Astrocyte of the spinal cord (primary cell): ENCODE data around the gene ST6GAL1.

ENCODE experiments used
- DNase-seq: peaks from one replicate; pipeline ENCODE4 v3.0.0; 2011; ENCODE audit warnings: low read depth, low spot score
- H3K4me3 ChIP-seq: 2 replicates; pipeline ENCODE4 v1.5.1; 2011; ENCODE audit warnings: low read depth, mild to moderate bottlenecking, low read length, moderate library complexity
- in situ Hi-C: cut with HindIII; loops from 2 replicates; pipeline ENCODE4 v1.10.0; 2017; ENCODE audit warnings: low sequenced_read_pairs
- TF ChIP-seq, protein P1 (sequence below): IDR thresholded peaks from 2 replicates; pipeline ENCODE4 v1.5.1; 2012; ENCODE audit warnings: low read depth, mild to moderate bottlenecking, low read length, inconsistent platforms

ST6GAL1 gene

DNA sequence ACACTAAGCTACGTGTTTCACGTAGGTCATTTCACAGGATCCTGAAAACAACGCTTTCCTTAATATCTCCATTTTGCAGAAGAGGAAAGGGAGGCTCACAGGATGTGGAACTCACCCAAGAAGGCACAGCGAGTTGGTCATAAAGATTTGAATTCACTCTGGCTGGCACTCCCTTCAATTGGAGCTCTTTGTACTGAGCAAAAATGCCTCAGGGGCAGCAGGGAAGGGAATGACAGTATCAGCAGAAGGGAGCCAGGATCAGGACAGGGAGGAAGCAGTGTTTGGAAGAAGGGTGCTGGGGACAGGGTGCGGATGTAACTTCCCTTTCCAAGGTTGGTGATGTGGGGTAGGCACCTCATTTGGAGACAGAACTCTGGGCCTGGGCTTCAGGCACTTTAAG, 1.1 kb upstream of the ST6GAL1 start:
- in situ Hi-C loops = no loop called here
- no peak for DNase-seq
- TF ChIP-seq, protein P1, sequence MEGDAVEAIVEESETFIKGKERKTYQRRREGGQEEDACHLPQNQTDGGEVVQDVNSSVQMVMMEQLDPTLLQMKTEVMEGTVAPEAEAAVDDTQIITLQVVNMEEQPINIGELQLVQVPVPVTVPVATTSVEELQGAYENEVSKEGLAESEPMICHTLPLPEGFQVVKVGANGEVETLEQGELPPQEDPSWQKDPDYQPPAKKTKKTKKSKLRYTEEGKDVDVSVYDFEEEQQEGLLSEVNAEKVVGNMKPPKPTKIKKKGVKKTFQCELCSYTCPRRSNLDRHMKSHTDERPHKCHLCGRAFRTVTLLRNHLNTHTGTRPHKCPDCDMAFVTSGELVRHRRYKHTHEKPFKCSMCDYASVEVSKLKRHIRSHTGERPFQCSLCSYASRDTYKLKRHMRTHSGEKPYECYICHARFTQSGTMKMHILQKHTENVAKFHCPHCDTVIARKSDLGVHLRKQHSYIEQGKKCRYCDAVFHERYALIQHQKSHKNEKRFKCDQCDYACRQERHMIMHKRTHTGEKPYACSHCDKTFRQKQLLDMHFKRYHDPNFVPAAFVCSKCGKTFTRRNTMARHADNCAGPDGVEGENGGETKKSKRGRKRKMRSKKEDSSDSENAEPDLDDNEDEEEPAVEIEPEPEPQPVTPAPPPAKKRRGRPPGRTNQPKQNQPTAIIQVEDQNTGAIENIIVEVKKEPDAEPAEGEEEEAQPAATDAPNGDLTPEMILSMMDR = no peak
- no peak overlapping the region for H3K4me3 ChIP-seq

DNA sequence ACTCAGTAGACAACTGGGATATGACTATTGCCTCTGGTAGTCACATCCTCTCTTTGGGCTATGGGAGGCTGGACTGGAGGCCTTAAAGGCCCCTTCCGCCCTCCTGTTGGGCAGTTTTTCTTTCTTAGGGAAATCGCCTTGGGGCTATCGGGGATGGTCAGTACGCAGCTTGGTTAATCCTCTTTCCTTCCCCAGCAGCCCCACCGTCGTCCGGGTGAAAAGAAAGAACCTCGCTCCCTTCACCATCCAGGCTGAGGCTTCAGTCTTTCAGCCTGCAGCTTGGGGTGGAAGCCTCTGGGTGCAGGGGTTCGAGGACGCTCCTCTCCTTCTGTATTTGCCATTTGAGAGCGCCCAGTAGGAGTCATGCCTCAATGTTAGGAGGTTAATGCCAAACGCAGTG, 641 bp upstream of the ST6GAL1 start:
- H3K4me3 ChIP-seq = peak overlapping the region; percentile 79
- TF ChIP-seq, protein P1 = no peak

DNA sequence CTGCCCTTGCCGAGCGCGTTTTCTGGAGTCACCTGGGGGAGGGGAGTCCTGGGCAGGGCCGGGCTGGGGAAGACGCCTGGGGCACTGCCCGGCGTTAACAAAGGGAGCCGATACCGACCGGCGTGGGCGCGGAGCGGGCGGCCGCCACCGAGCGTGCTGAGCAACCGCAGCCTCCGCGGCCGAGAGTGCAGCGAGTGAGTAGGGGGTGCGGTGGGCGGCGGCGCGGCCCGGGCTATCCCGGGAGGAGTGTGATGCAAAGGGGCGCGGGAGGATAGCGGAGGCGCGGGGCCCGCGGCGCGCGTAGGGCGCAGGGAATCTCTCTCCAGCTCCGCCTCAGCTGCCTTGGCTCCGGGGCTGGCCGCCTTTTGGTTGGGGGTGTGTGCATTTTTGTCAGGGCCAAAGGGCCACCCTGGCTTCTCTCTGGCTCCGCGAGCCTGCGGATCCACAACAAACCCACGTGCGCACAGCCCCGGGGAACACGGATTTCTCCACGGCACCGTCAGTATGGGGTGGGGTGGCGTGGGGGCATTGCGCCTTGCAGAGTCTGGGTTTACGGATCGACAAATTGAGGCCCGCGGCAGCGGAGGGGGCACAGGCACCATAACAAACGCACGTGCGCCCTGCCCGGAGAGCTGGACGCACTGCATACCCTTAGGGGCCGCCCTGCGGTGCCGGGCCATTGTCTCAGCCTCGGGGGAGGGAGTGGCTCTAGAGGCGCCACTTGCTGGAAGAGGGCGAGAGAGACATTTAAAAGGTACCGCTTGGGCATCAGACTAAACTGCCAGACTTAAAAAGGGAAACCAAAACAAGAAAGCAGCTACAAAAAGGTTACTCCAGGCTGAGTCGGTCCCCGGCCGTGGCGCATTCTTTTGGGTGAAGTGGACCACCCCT, 560 bp downstream of the ST6GAL1 start:
- TF ChIP-seq, protein P1 = peak; percentile 7
- peak; percentile 59 for DNase-seq
- peak overlapping the region; percentile 79 for H3K4me3 ChIP-seq
- in situ Hi-C loops = no loop called here

More for the DNA sequence above, 641 bp upstream of the ST6GAL1 start:
- in situ Hi-C loops = no loop called here
- DNase-seq = no peak

DNA sequence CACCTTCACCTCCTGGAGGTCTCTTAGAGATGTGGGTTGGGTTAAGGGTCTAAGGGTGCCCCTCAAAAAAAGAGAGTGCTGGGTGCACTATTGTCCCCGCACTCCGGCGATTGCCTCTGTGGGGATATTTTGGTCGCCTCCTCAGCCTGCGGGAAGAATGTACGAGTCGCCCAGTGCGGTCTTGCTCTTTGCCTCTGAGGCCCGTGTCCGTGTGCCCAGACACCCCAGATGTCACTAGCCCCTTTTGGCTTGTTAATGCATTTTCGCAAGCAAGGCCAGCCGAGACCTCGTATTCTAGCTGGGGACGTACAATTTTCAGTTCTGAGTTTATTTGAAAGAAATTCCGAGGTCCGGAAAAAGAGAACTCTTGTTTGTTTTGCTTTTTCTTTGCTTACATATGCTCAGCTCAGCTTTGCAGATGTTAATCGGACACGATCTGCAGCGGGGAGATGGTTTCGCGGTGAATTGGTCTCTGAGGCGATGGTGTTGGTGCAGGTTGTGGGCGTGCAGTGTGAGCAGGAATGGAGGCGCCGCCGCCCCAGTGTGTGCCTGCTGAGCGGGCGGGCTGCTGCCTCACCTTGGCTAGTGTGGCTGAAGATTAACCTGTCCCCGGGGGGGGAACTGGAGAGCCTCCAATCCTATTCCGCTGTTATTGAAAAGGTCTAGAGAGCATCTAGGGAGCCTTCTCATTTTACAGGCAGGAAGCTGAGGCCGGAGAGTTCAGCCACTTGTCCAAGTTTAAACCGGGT, 1.4 kb downstream of the ST6GAL1 start:
- in situ Hi-C loops = no loop called here
- peak overlapping the region; percentile 79 for H3K4me3 ChIP-seq
- TF ChIP-seq, protein P1 = no peak
- peak; percentile 38 for DNase-seq

DNA sequence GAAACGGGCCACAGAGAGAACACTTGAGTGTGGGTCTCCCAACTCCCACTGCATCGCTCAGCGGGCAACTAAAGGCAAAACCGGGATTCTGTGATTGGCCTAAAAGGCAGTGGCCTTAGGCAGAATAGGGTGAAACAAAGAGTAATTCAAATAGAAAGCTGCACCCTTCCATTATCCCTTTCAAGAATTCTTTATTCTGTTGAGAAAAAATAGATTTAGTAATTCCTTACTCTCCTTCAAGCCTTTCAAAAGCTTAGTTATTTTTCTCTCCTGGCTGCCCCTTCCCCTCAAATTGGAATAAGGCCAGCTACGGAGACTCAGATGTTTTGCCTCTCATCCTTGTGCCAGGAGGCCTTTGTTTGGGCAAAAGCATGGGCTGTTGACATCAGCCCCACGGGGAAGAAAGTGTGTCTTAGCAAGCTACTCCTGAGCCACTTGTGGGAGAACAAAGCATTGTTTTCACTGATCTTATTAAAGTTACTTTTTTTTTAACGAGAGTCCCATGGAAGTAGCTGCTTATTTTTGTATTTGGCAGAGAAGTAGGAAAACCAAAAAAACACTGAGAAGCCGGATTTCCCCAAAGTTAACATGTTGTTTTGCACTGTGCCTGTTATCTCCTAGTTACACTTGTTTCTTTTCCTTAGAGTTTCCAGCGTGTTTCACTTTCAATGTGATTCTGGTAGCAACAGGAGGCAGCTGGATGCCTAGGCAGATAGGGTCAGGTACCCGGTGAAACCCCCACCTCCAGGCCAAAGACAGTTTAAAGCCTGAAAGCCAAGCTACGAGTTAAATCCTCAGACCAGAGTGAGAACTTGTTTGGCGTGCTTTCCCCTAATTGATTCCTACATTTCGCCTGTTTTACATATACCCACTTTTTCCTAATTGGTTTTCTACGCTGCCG, 2.2 kb downstream of the ST6GAL1 start:
- in situ Hi-C loops = no loop called here
- DNase-seq = no peak
- peak overlapping the region; percentile 79 for H3K4me3 ChIP-seq
- TF ChIP-seq, protein P1 = no peak

DNA sequence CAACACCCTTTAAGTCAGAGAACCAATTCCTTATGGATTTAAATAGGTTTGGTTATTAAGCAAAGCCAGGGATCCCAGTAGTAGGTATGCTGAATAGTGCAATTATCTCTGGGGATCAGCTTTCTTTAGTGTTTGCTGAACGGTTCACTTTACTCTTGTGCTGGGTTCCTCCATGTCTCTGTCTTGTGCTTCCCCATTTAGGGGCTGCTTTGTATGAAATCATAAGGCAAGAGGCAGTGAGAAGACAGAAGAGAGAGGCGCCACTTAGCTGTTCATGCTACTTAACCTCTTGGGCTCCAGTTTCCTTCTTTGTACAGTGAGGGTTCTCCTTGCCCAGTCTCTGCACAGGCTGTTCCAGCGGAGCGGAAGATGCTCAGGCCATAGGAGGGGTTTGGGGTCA, 3.5 kb downstream of the ST6GAL1 start:
- TF ChIP-seq, protein P1 = no peak
- no peak overlapping the region for H3K4me3 ChIP-seq
- in situ Hi-C loops = no loop called here
- no peak for DNase-seq
